Left cardiac atrium (tissue), 4 donors: Measurements from ENCODE around the gene PCGF5. TPM values are rescaled to one million over a fixed set of nuclear protein-coding genes. Genes with fewer than 3 reads are reported as not detected.
"Not testable (repeated sequence)": the region's sequence is repeated elsewhere in the genome, so short reads cannot be mapped to it uniquely, and the experiment has no call there.

Source experiments
- ATAC-seq, 2 donors: fragments of 200-7000 bp; cut with Tn5 transposase; one replicate each; pipeline ENCODE4 v1.9.1; 2020; ENCODE audit warnings: mild to moderate bottlenecking in 2 of 2, moderate library complexity in 2 of 2
- DNase-seq: peaks from one replicate; pipeline ENCODE4 v3.0.0-alpha.2; 2020
- intact Hi-C, 2 donors: fragments of 100-400 bp; cut with DNase I; formaldehyde crosslinking; loops; one replicate each; pipeline versions ENCODE4 v1.14.1 to v1.15.1; 2022 to 2023
- total RNA-seq, 2 donors: library from RNA; stranded (reverse); fragmentation: NEBNext Ultra II Directional; extraction: Animal tissue kit (Norgen Biotek cat#: 25700); gene quantifications; one replicate each; pipeline ENCODE4 v1.2.1, GENCODE V29; 2021
- donor health status: DM: no; HTN: yes; CAD: no.
- donor health status: DM: no; HTN: yes; CAD: no; lungs with severe emphysema.
- donor health status: DM: yes; HTN: yes; CAD: no.
- donor health status: Dilated cardiomyopathy.

PCGF5 gene
- total RNA-seq, 2 donors from 2014 or later = 46.3 to 55.6 TPM

- DNase-seq (peak; percentile 37), ATAC-seq (peak in 1 of 2 donors; percentile 63)
- intact Hi-C loops = loop anchor here (2.0 to 10.0 kb wide), 4 partner anchors 207 to 247 kb away; no protein-coding TSS in a partner anchor
These were observed 31.1 kb downstream of the PCGF5 start for GRCh38 chr10:91251430-91252056.

- ATAC-seq (no peak), DNase-seq (no peak)
- intact Hi-C loops = loop anchor here (5.0 to 10.0 kb wide), 3 partner anchors 208 to 248 kb away; no protein-coding TSS in a partner anchor
These were observed 32.8 kb downstream of the PCGF5 start for GRCh38 chr10:91253300-91253699.

GRCh38 chr10:91257310-91257709, 36.8 kb downstream of the PCGF5 start:
- no peak for DNase-seq
- intact Hi-C loops = loop anchor here in 1 of 2 donors (10.0 kb wide), 2 partner anchors 213 to 253 kb away; no protein-coding TSS in a partner anchor

GRCh38 chr10:91260417-91260816, 40.0 kb downstream of the PCGF5 start:
- ATAC-seq, intact Hi-C loops, DNase-seq: not testable (repeated sequence)

More at GRCh38 chr10:91257310-91257709, 36.8 kb downstream of the PCGF5 start:
- no peak for ATAC-seq

GRCh38 chr10:91271886-91272285, 51.4 kb downstream of the PCGF5 start:
- intact Hi-C loops = no loop called here
- ATAC-seq = no peak
- DNase-seq = no peak

GRCh38 chr10:91284486-91285090, 64.1 kb downstream of the PCGF5 start:
- no peak for DNase-seq
- no peak for ATAC-seq
- intact Hi-C loops = no loop called here

GRCh38 chr10:91286572-91286971, 66.1 kb downstream of the PCGF5 start:
- ATAC-seq (peak in 1 of 2 donors; percentile 9), DNase-seq (no peak)
- intact Hi-C loops = no loop called here

- intact Hi-C loops = no loop called here
- DNase-seq (no peak), ATAC-seq (peak; percentile 5 to 10)
These were observed 66.8 kb downstream of the PCGF5 start for GRCh38 chr10:91287276-91287675.

GRCh38 chr10:91287912-91288311, 67.4 kb downstream of the PCGF5 start:
- peak; percentile 47 to 51 for ATAC-seq
- DNase-seq = no peak

GRCh38 chr10:91289305-91289704, 68.8 kb downstream of the PCGF5 start:
- peak in 1 of 2 donors; percentile 21 for ATAC-seq
- intact Hi-C loops = no loop called here
- no peak for DNase-seq

More at GRCh38 chr10:91287912-91288311, 67.4 kb downstream of the PCGF5 start:
- intact Hi-C loops = no loop called here

GRCh38 chr10:91290607-91291006, 70.1 kb downstream of the PCGF5 start:
- no peak for ATAC-seq
- intact Hi-C loops = no loop called here
- no peak for DNase-seq

- intact Hi-C loops = no loop called here
- DNase-seq (no peak), ATAC-seq (no peak)
These were observed 73.9 kb downstream of the PCGF5 start for GRCh38 chr10:91294134-91294906.

- intact Hi-C loops = loop anchor here in 1 of 2 donors (5.0 kb wide), 2 partner anchors 87 to 257 kb away; no protein-coding TSS in a partner anchor
- no peak for ATAC-seq
These were observed 74.9 kb downstream of the PCGF5 start for GRCh38 chr10:91295346-91295745.

GRCh38 chr10:91296471-91296870, 76.0 kb downstream of the PCGF5 start:
- DNase-seq = no peak
- no peak for ATAC-seq
- intact Hi-C loops = loop anchor here in 1 of 2 donors (5.0 kb wide), 2 partner anchors 86 to 256 kb away; no protein-coding TSS in a partner anchor

More at GRCh38 chr10:91295346-91295745, 74.9 kb downstream of the PCGF5 start:
- no peak for DNase-seq

GRCh38 chr10:91298224-91298871, 77.9 kb downstream of the PCGF5 start:
- intact Hi-C loops = loop anchor here in 1 of 2 donors (2.0 to 5.0 kb wide), 3 partner anchors 70 to 254 kb away; no protein-coding TSS in a partner anchor
- DNase-seq (peak; percentile 74), ATAC-seq (peak; percentile 91 to 96)

- DNase-seq (no peak), ATAC-seq (no peak)
- intact Hi-C loops = loop anchor here in 1 of 2 donors (2.0 to 5.0 kb wide), 3 partner anchors 69 to 252 kb away; no protein-coding TSS in a partner anchor
These were observed 79.6 kb downstream of the PCGF5 start for GRCh38 chr10:91299999-91300575.

GRCh38 chr10:91302946-91303345, 82.5 kb downstream of the PCGF5 start:
- ATAC-seq, intact Hi-C loops, DNase-seq: not testable (repeated sequence)

GRCh38 chr10:91305979-91306378, 85.5 kb downstream of the PCGF5 start:
- ATAC-seq, intact Hi-C loops, DNase-seq: not testable (repeated sequence)
